Ishikawa (cell line): ENCODE results near the gene SNORC.

Experiments used
- CEBPB ChIP-seq: IDR thresholded peaks from 2 replicates; pipeline ENCODE4 v1.6.1; 2012
- CREB1 ChIP-seq: IDR thresholded peaks from 2 replicates; pipeline ENCODE4 v1.6.1; 2012; ENCODE audit warnings: low read depth
- EGR1 ChIP-seq: IDR thresholded peaks from 2 replicates; pipeline ENCODE4 v1.6.1; 2012
- FOXM1 ChIP-seq: IDR thresholded peaks from 2 replicates; pipeline ENCODE4 v1.6.1; 2012; ENCODE audit warnings: low read depth, borderline replicate concordance
- NFIC ChIP-seq: IDR thresholded peaks from 2 replicates; pipeline ENCODE4 v1.6.1; 2012
- RAD21 ChIP-seq: IDR thresholded peaks from 2 replicates; pipeline ENCODE4 v1.6.1; 2012; ENCODE audit warnings: low read depth
- TAF1 ChIP-seq: IDR thresholded peaks from 2 replicates; pipeline ENCODE4 v1.6.1; 2012; ENCODE audit warnings: low read depth, mild to moderate bottlenecking
- TCF12 ChIP-seq: IDR thresholded peaks from 2 replicates; pipeline ENCODE4 v1.6.1; 2012; ENCODE audit warnings: low read depth
- YY1 ChIP-seq: IDR thresholded peaks from 2 replicates; pipeline ENCODE4 v1.6.1; 2012; ENCODE audit warnings: low read depth
- TF ChIP-seq, protein P1 (sequence below): IDR thresholded peaks from 2 replicates; pipeline ENCODE4 v1.6.1; 2012; ENCODE audit warnings: low read depth, mild to moderate bottlenecking
- TF ChIP-seq, protein P2 (sequence below): IDR thresholded peaks from 2 replicates; pipeline ENCODE4 v1.6.1; 2012

DNA sequence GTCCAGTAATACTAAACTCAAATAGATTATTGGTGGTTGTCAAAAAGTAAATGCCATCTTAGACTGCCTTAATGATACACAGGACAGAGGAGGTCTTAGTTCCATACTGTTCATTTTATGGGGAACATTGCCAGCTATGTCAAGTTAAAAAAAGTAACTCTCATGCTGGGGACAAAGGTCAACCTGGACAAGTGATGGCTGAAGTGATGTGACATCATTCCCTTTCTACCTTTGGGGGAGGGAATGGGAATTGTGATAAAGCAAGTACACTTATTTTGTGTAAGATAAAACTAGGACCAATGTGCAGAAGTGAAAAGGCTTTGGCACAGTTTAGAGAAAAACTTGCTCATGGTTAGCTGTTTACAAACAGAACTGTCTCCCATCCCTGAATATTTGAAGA lies 24.0 kb upstream of the SNORC start:
- TF ChIP-seq NFIC (no peak), CEBPB (no peak), FOXM1 (no peak), TCF12 (no peak), TAF1 (no peak), YY1 (no peak), RAD21 (no peak), CREB1 (no peak), EGR1 (no peak)
- TF ChIP-seq, protein P1, sequence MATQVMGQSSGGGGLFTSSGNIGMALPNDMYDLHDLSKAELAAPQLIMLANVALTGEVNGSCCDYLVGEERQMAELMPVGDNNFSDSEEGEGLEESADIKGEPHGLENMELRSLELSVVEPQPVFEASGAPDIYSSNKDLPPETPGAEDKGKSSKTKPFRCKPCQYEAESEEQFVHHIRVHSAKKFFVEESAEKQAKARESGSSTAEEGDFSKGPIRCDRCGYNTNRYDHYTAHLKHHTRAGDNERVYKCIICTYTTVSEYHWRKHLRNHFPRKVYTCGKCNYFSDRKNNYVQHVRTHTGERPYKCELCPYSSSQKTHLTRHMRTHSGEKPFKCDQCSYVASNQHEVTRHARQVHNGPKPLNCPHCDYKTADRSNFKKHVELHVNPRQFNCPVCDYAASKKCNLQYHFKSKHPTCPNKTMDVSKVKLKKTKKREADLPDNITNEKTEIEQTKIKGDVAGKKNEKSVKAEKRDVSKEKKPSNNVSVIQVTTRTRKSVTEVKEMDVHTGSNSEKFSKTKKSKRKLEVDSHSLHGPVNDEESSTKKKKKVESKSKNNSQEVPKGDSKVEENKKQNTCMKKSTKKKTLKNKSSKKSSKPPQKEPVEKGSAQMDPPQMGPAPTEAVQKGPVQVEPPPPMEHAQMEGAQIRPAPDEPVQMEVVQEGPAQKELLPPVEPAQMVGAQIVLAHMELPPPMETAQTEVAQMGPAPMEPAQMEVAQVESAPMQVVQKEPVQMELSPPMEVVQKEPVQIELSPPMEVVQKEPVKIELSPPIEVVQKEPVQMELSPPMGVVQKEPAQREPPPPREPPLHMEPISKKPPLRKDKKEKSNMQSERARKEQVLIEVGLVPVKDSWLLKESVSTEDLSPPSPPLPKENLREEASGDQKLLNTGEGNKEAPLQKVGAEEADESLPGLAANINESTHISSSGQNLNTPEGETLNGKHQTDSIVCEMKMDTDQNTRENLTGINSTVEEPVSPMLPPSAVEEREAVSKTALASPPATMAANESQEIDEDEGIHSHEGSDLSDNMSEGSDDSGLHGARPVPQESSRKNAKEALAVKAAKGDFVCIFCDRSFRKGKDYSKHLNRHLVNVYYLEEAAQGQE: no peak
- TF ChIP-seq, protein P2, sequence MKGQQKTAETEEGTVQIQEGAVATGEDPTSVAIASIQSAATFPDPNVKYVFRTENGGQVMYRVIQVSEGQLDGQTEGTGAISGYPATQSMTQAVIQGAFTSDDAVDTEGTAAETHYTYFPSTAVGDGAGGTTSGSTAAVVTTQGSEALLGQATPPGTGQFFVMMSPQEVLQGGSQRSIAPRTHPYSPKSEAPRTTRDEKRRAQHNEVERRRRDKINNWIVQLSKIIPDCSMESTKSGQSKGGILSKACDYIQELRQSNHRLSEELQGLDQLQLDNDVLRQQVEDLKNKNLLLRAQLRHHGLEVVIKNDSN: no peak
